ENCODE data around the gene PNMA3.
"Not testable (repeated sequence)": the region's sequence is repeated elsewhere in the genome, so short reads cannot be mapped to it uniquely, and the experiment has no call there.

PNMA3 gene

GRCh38 chrX:153071909-153072583 is 15.8 kb downstream of the PNMA3 start, which contains the start of gene PNMA6A:
Gene PNMA6A, plus strand, starts transcription at chrX:153072454. Its CDS starts 609 bp downstream, at chrX:153073063.
- not testable (repeated sequence) for DNase-seq (ENCODE audit: low read depth, low spot score); H3K27ac ChIP-seq

- not testable (repeated sequence) for DNase-seq (ENCODE audit: low read depth, low spot score); H3K27ac ChIP-seq
Observed at GRCh38 chrX:153073331-153073730, 17.1 kb downstream of the PNMA3 start.

GRCh38 chrX:153074262-153074899 is 18.1 kb downstream of the PNMA3 start:
- DNase-seq (ENCODE audit: low read depth, low spot score): no peak
- H3K27ac ChIP-seq: no peak overlapping the region

GRCh38 chrX:153074935-153075334 is 18.7 kb downstream of the PNMA3 start:
- no peak for DNase-seq (ENCODE audit: low read depth, low spot score)
- H3K27ac ChIP-seq: no peak overlapping the region

- no peak for DNase-seq (ENCODE audit: low read depth, low spot score)
- no peak overlapping the region for H3K27ac ChIP-seq
Observed at GRCh38 chrX:153075366-153075765, 19.1 kb downstream of the PNMA3 start.

GRCh38 chrX:153077437-153078135 is 21.3 kb downstream of the PNMA3 start:
- not testable (repeated sequence) for H3K27ac ChIP-seq; DNase-seq (ENCODE audit: low read depth, low spot score)

GRCh38 chrX:153083238-153083923 is 27.1 kb downstream of the PNMA3 start:
- not testable (repeated sequence) for DNase-seq (ENCODE audit: low read depth, low spot score); H3K27ac ChIP-seq

GRCh38 chrX:153102418-153102817 is 46.1 kb downstream of the PNMA3 start:
- no peak overlapping the region for H3K27ac ChIP-seq
- DNase-seq (ENCODE audit: low read depth, low spot score): no peak

- DNase-seq (ENCODE audit: low read depth, low spot score): not testable (repeated sequence)
Observed at GRCh38 chrX:153104959-153105358, 48.7 kb downstream of the PNMA3 start.

GRCh38 chrX:153106092-153106801 is 50.0 kb downstream of the PNMA3 start:
- DNase-seq (ENCODE audit: low read depth, low spot score); H3K27ac ChIP-seq: not testable (repeated sequence)

More at GRCh38 chrX:153104959-153105358, 48.7 kb downstream of the PNMA3 start:
- not testable (repeated sequence) for H3K27ac ChIP-seq

Measured in epithelial cell of prostate (primary cell).